HG02973 (cell line): ENCODE measurements around the gene SNAP25.

Experiments used
- ATAC-seq: cut with Tn5 transposase; IDR thresholded peaks from one replicate; pipeline ENCODE4 v1.9.1; 2021; ENCODE audit warnings: moderate library complexity; ENCODE audit not compliant: unreplicated experiment

Gene SNAP25

GRCh38 chr20:10216146-10216791 lies 2.4 kb upstream of the SNAP25 start:
- no peak for ATAC-seq

GRCh38 chr20:10217721-10218410 lies 764 bp upstream of the SNAP25 start:
- ATAC-seq: no peak

DNA sequence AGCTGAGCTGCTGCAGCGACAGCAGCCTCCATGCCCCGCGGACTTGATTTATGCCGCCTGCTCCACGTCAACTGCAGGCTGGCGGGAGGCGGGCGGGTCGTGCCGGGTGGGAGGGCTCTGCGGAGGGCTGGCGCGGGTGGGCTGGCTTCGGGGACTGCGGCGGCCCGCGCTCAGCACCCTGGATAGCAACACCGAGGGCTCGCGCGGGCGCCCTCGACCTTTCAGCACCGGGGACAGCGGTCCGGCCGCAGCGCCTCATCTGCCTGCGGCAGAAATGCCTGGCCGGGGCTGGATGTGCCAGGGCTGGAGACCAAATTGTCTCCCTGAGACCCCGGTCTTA lies 792 bp downstream of the SNAP25 start:
- peak; percentile 70 for ATAC-seq

- no peak for ATAC-seq
Measured at GRCh38 chr20:10219993-10220750, 1.5 kb downstream of the SNAP25 start.

DNA sequence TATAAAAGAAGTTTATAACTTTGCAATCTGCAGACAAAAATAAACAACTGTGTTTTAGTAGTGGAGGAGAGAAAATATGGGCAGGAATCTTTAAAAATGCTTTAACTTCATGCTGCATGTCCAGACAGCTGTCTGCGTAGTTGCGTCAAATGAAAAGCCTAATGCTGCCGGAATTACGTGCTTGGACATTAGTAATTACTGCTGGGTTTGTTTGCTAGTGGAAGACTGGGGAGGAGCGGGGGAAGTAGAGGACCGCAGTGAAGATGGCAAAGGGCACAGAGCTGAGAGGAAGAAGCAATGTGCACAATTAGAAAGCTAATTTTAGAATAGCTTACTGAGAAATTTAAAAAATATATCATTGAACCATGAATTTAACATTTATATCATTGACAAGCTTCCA lies 2.4 kb downstream of the SNAP25 start:
- ATAC-seq: no peak

GRCh38 chr20:10225439-10226060 lies 6.9 kb downstream of the SNAP25 start:
- peak; percentile 54 for ATAC-seq

DNA sequence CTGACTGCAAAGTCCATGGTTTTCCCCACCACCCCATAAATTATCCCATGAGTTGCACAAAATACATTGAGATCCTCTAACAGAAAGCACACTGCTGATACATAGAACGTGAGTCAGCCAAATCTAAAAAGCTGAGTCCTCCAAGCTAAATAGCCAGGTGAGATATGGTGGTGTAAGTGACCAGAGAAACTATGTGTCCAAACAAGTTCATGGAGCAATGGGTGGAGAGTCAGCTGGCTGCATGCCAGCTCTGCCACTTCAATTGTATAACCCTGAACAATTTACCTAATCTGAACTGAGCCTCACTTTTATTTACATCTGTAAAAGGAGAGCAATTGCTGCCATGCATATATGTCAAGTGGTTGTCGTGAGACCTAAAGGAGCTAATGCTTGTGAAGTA lies 9.7 kb downstream of the SNAP25 start:
- ATAC-seq: no peak

DNA sequence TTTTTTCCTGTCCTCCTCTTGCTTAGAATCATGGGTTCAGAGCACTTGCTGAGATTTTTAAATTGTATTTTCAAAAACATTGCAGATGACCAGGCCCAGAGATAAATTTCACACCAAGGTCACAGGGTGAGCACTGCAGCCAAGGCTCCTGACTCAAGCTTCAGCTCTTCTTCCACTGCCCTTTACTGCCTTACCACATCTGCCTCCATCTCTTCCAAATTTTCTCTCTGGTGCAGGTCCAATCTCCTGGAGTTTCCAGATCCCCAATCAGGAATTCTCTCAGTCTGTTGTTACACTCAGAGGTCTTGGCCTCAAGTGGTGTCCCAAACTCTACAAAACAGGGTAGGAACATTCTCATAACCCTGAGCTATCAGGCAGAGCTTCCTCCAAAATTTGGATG lies 12.7 kb downstream of the SNAP25 start:
- no peak for ATAC-seq

- ATAC-seq: no peak
Measured at GRCh38 chr20:10236540-10237533, 18.2 kb downstream of the SNAP25 start.

DNA sequence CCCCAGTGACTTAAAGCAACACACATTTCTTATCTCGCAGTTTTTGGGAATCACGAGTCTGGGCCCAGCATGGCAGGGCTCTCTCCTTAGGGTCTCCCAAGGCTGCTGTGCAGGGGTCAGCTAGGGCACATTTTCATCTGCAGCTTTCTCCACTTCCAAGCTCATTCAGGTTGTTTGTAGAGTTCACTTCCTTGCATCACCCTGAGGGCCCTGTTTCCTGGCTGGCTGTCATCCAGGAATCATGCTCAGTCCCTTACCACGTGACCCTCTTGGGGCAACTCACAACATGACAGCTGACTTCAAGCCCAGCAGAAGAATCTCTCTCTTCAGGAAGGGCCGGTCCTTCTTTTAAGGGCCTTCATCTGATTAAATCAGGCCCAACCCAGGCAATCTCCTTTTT lies 21.3 kb downstream of the SNAP25 start:
- ATAC-seq: no peak

DNA sequence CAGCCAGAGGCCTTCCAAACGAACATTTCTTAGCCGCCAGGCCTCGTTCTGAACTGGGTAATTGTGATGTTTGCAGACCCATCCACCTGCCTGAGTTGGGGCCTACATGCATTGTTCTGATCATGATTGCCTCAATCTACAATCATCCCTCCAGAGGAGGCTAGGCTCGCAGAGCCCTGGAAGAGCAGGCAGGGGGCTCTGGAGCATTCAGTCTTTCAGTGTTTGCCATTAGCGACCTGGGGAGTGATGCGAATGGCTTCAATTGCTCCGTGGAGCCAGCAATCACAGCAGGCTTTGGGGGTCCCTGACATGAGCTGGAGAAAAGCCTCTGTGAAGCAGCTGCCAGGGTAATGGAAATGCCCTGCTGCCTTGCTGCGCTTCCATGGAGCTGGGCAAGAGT lies 22.0 kb downstream of the SNAP25 start:
- ATAC-seq: no peak

DNA sequence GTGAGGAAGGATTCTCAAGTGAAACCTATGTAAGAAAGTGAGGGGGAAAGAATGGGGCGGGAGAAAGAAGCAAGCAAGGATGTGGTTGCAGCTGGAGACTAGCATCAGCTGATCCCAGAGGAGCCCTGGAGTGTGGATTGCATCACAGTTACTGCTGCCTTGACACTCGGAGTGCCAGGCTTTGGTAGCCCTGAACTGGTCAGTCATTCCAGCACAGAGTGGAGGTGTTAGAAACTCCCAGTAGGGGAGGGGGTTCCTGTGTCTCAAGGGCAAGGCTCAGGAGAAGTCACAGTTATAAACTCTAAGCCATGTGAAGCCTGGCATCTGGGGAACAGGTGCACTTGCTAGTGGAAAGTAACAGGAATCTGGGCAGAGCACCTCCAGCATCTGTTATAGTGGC lies 23.5 kb downstream of the SNAP25 start:
- ATAC-seq: no peak

DNA sequence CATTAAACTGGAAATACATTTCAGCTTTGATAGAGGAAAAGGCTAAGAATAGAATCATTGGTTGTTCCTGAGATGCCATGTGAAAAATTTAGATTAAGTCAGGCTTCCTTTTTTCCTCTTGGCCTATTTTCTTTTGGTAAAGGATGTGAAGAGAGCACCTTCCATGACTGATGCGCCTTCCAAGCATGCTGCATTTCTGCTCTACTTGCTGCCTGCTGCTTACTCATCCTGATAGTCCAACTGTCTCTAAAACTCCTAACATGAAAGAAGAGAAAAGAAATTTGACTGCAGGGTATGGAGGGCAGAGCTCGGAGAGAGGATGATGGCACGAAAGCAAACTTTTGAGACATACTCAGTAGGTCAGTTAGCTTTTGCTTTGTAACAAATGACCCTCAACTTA lies 28.8 kb downstream of the SNAP25 start:
- no peak for ATAC-seq

DNA sequence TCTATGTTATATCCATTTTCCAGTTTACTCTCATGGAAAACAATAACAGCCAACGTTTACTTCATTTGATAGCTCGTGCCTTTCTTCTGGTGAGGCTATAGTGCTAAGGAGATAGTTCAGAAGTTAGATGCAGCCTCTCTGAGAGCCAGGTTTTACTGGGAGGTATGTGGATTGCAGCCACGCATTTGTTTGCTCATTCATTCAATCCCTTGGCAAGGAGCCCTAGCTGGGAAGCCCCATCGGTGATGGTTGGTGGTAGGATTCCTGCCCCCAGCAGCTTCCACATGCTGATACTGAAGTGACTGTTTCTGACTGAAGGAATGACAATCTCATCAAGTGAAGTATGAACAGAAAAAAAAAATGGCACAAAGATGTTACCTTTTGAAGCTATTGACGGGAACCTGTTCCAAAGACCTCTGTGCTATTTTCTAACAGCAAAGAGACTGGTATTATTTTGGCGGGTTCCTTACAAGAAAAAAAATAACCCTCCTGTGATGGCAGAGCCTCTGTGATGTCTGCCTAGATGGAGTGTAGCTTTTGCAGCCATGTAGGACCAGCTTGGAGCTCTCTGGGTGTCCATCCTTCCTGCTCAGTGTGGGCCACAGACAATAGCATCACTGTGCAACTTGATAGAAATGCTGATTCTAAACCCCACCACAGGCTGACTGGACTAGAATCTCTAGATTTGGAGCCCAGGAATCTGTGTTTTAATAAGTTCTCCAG lies 30.6 kb downstream of the SNAP25 start:
- ATAC-seq: no peak

DNA sequence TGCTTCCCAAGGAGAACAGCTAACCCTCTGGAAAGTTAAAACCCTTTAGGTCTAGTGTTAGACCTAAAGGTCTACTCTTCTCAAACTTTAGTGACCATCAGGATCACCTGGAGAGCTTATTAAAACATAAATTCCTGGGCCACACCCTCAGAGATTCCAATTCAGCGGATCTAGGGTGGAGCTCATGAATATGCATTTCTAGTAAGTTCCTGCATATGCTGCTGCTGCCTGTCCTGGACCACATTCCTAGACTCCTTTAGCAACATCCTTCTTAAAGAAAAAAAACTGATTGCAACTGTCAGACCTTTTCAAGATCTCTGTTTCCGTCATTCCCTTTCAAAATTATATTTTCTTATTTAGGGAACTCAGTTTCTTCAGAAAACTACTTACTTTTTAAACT lies 31.2 kb downstream of the SNAP25 start:
- no peak for ATAC-seq

DNA sequence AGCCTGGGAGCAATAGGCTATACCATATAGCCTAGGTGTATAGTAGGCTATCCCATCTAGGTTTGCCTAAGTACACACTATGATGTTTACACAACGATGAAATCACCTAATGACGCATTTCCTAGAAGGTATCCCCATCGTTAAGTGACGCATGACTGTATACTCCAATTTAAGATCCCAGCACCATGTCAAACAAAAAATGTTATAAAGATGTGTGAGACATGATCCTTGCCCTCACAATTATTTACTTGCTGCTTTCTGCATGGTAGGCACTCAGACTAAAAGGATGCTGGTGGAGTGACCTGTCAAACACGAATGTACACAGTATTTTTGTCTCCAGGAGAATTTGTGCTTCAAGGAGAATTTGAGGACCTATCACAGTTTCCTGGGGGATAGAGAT lies 32.3 kb downstream of the SNAP25 start:
- ATAC-seq: no peak

GRCh38 chr20:10253780-10254179 lies 35.1 kb downstream of the SNAP25 start:
- ATAC-seq: no peak

DNA sequence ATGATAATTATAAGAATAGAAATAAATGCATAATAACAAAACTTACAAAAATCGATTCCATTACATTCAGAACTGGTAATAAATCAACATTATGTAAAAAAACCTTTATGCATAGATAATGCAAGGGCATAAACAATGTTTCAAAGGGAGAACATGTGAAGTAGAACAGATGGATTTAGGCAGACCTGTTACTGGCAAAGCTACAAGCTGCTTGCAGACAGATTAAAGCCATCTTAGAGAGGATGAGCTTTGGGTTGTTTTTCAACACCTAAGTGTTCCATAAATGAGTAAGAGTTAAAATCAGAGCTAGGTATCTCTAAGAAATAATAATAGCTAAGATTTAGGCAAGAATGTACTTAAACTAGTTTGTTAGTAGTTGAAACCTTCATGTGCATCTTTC lies 37.2 kb downstream of the SNAP25 start:
- ATAC-seq: no peak

- no peak for ATAC-seq
Measured at GRCh38 chr20:10259166-10259565, 40.5 kb downstream of the SNAP25 start.

DNA sequence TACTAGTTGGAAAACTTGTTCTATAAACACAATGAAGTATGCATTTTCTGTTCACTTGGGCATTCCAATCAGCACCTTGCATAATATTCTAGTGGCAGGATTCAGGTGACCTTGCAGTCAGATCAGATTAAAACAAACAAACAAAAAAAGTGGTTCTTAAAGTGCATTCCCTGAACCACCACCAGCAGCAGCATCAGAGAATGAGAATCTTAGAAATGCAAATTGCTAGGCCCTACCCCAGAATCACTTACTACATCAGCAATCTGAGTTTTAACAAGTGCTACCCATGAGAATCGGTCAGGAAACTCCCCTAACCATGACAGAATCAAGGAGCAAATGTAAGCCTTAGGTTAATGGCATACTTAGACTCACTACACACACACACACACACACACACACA lies 41.7 kb downstream of the SNAP25 start:
- ATAC-seq: no peak
